T-cell (primary cell): ENCODE data around the gene NPR2. TPM values are rescaled to one million over a fixed set of nuclear protein-coding genes. Genes with fewer than 3 reads are reported as not detected.
A peak's percentile ranks its signal among the peaks of the same experiment; 100 is the strongest.

Experiments
- ATAC-seq, 4 experiments: fragments of 200-7000 bp in 3 of 4; fragments of 150-1000 bp in 1 of 4; cut with Tn5 transposase; replicated peaks in 1 of 4; 1 replicate in 3 of 4; 2 replicates in 1 of 4; pipeline ENCODE4 v1.10.0; 2021; ENCODE audit warnings: moderate library complexity in 3 of 4, mild to moderate bottlenecking in 2 of 4, moderate number of reproducible peaks in 1 of 4
- CTCF ChIA-PET, 2 donors: fragments of 300-600 bp; sonication (Branson Sonifier 250); formaldehyde crosslinking; loops; one replicate each; lab custom pipeline; 2022; ENCODE audit warnings: antibody characterized with exemption in 2 of 2; lab: Charles Lee
- POLR2A ChIA-PET, 2 donors: fragments of 300-600 bp; sonication (Branson Sonifier 250); formaldehyde crosslinking; loops; one replicate each; lab custom pipeline; 2022; ENCODE audit warnings: antibody characterized with exemption in 2 of 2; lab: Charles Lee
- DNase-seq, 35 experiments: peaks; one replicate each; pipeline versions ENCODE4 v3.0.0 to v3.0.0-alpha.2; 2013 to 2023
- H3K27ac ChIP-seq: one replicate; pipeline ENCODE4 v1.5.1; 2013; ENCODE audit warnings: low read length
- H3K27me3 ChIP-seq, 2 experiments: replicated peaks in 1 of 2; 1 replicate in 1 of 2; 2 replicates in 1 of 2; pipeline versions ENCODE4 v1.6.1 to v1.7.0; 2013; ENCODE audit warnings: low read length in 1 of 2, mixed read lengths in 1 of 2; ENCODE audit not compliant: control insufficient read depth in 2 of 2, insufficient read depth in 2 of 2; ENCODE audit errors: extremely low read depth in 1 of 2
- H3K36me3 ChIP-seq, 2 donors: 1 replicate in 1 of 2; 2 replicates in 1 of 2; pipeline versions ENCODE4 v1.6.1 to v1.7.0; 2013; ENCODE audit warnings: low read length in 1 of 2; ENCODE audit not compliant: control insufficient read depth in 2 of 2, insufficient read depth in 1 of 2; ENCODE audit errors: extremely low read depth in 1 of 2
- H3K4me1 ChIP-seq, 2 experiments: 1 replicate in 1 of 2; 2 replicates in 1 of 2; pipeline versions ENCODE4 v1.6.1 to v1.7.0; 2013; ENCODE audit warnings: low read length in 2 of 2, mixed read lengths in 1 of 2; ENCODE audit not compliant: insufficient read depth in 2 of 2, control insufficient read depth in 1 of 2; ENCODE audit errors: extremely low read depth in 1 of 2
- H3K4me3 ChIP-seq, 2 donors: 1 replicate in 1 of 2; 2 replicates in 1 of 2; pipeline versions ENCODE4 v1.5.1 to v1.7.0; 2013; ENCODE audit warnings: mild to moderate bottlenecking in 2 of 2, low read length in 1 of 2, moderate library complexity in 1 of 2; ENCODE audit not compliant: control insufficient read depth in 1 of 2; ENCODE audit errors: extremely low read depth in 1 of 2
- H3K9me3 ChIP-seq: 2 replicates; pipeline ENCODE4 v1.7.0; 2013
- H3K27ac Mint-ChIP-seq, 2 donors: one replicate each; pipeline ENCODE4 v1.8.0; 2020 to 2021; ENCODE audit warnings: mild to moderate bottlenecking in 2 of 2, mixed read lengths in 2 of 2
- H3K27me3 Mint-ChIP-seq, 2 donors: one replicate each; pipeline ENCODE4 v1.8.0; 2021 to 2022; ENCODE audit warnings: mixed read lengths in 2 of 2
- H3K36me3 Mint-ChIP-seq: one replicate; pipeline ENCODE4 v1.8.0; 2021; ENCODE audit warnings: mixed read lengths
- H3K4me1 Mint-ChIP-seq, 3 donors: one replicate each; pipeline ENCODE4 v1.8.0; 2020 to 2022; ENCODE audit warnings: mixed read lengths in 3 of 3, mild to moderate bottlenecking in 1 of 3
- H3K4me3 Mint-ChIP-seq, 3 donors: one replicate each; pipeline ENCODE4 v1.8.0; 2020 to 2022; ENCODE audit warnings: mild to moderate bottlenecking in 3 of 3, mixed read lengths in 3 of 3, moderate library complexity in 3 of 3
- H3K9me3 Mint-ChIP-seq, 3 donors: one replicate each; pipeline ENCODE4 v1.8.0; 2020 to 2022; ENCODE audit warnings: mixed read lengths in 3 of 3
- WGBS: methylation state at CpG from one replicate; pipeline ENCODE4 v1.1.5; 2013; ENCODE audit warnings: missing lambda C conversion rate; ENCODE audit not compliant: insufficient coverage; 5-methylcytosine and 5-hydroxymethylcytosine counted together
- total RNA-seq, 35 experiments: library from RNA in 6 of 35; stranded (reverse) in 6 of 35; fragments of 120-200 nt in 1 of 35; gene quantifications; one replicate each; pipeline versions ENCODE4 v1.2.1 to v1.2.4 and lab custom pipeline; 2013 to 2026

NPR2 gene
- total RNA-seq, 5 donors from 2014 or later (not counting 1 experiment from before 2014, with no cell fraction given) = 5.9 to 10.9 (median 10.5) TPM

DNA sequence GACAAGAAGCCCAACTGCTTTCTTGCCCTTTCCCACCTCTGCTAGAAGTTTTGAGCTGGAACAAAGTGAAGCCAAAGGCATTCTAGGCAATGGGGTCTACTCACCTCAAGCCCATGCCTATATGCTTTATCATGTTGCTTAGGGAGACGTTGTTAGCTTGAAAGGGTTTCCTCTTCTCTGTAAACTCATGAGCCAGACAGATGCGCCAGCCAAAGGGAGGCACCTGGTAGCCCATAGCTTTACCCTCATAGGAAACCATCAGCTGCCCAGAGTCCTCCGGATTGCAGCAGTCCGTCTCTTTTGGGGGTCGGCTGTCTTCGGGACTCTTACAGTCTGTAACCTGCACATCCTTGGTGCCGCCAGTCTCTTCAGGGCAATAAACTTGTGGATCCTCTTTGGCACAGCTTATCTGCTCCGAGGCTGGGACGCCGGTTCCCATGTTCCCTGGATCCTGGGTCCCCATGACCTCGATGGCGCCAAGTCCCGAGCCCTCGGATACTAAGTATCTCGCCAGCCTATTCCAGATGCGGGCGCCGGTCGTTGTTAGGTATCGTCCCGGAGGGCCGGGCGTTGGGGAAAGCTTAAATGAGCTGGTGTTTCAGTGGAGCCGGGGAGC, 43.0 kb upstream of the NPR2 start:
- H3K27ac ChIP-seq = peak overlapping the region; percentile 43
- no peaks in the 10 kb centered on the region for H3K27me3 Mint-ChIP-seq
- peak in 3 of 4 experiments; percentile 13 to 32 (median 14) for ATAC-seq
- peaks cover 5 to 43% of the 10 kb centered on the region in 2 donors for H3K36me3 ChIP-seq
- H3K9me3 Mint-ChIP-seq = no peaks in the 10 kb centered on the region
- peaks cover 16 to 43% of the 10 kb centered on the region in 2 experiments for H3K4me1 ChIP-seq
- H3K4me3 ChIP-seq = peak overlapping the region; percentile 77 to 93
- H3K9me3 ChIP-seq = no peaks in the 10 kb centered on the region
- under 1% methylated on average over 23 of the region's 24 CpGs for WGBS
- H3K27me3 ChIP-seq = no peaks in the 10 kb centered on the region
- DNase-seq = peak in 4 of 35 experiments; percentile 8 to 37 (median 17)
- peaks cover 29% of the 10 kb centered on the region for H3K36me3 Mint-ChIP-seq
- peak overlapping the region; percentile 88 to 91 (median 88) for H3K4me3 Mint-ChIP-seq
- peak overlapping the region; percentile 50 to 84 for H3K27ac Mint-ChIP-seq
- H3K4me1 Mint-ChIP-seq = peaks cover 48 to 59% (median 51%) of the 10 kb centered on the region in 3 donors
- CTCF ChIA-PET = interaction anchor here (0.5 to 4.2 kb wide), 16 partner anchors 8 to 713 kb away, joined by 3 to 49 read pairs (median 6); partner anchors contain the start of genes CREB3 (in 1 of the 2) and TLN1 (in 1 of the 2)
- POLR2A ChIA-PET = interaction anchor here (0.7 to 1.0 kb wide), 2 partner anchors 13 to 27 kb away, joined by 3 read pairs; no protein-coding TSS in a partner anchor

- H3K9me3 ChIP-seq = no peaks in the 10 kb centered on the region
- Mint-ChIP-seq H3K4me3 (peak within 1 kb of the TSS; percentile 91 to 94 (median 92)), H3K27me3 (no peaks in the 10 kb centered on the region), H3K4me1 (peaks cover 48 to 56% (median 51%) of the 10 kb centered on the region in 3 donors), H3K36me3 (peaks cover 29% of the 10 kb centered on the region), H3K9me3 (no peaks in the 10 kb centered on the region), H3K27ac (peak within 1 kb of the TSS; percentile 95 to 96)
- WGBS = under 1% methylated on average over 69 of the region's 69 CpGs
- H3K4me1 ChIP-seq = peaks cover 16 to 43% of the 10 kb centered on the region in 2 experiments
- peak; percentile 73 to 86 (median 82) for ATAC-seq
- peak in 28 of 35 experiments; percentile 11 to 74 (median 46) for DNase-seq
- ChIA-PET CTCF (interaction anchor here (0.5 to 4.2 kb wide), 25 partner anchors 8 to 1293 kb away, joined by 3 to 49 read pairs (median 5); partner anchors contain the start of genes CCDC107 (in 1 of the 2), CREB3 (in 1 of the 2), RMRP (in 1 of the 2) and TLN1 (in 1 of the 2)), POLR2A (interaction anchor here (0.7 to 1.0 kb wide), 2 partner anchors 13 to 28 kb away, joined by 3 read pairs; no protein-coding TSS in a partner anchor)
- peaks cover 5 to 43% of the 10 kb centered on the region in 2 donors for H3K36me3 ChIP-seq
- H3K27ac ChIP-seq = peak within 1 kb of the TSS; percentile 76
- H3K4me3 ChIP-seq = peak within 1 kb of the TSS; percentile 77 to 93
- no peaks in the 10 kb centered on the region for H3K27me3 ChIP-seq
Measured at GRCh38 chr9:35748858-35749514, 42.4 kb upstream of the NPR2 start, which contains the start of the genes GBA2 and RGP1. Gene GBA2, minus strand, starts transcription at chr9:35749228. Its CDS starts 524 bp downstream, at chr9:35748704. Gene RGP1, plus strand, starts transcription at chr9:35749287. Its CDS starts 469 bp downstream, at chr9:35749756.

- no peaks in the 10 kb centered on the region for H3K9me3 Mint-ChIP-seq
- DNase-seq (peak in 22 of 35 experiments; percentile 16 to 62 (median 32)), ATAC-seq (peak; percentile 56 to 74 (median 62))
- H3K9me3 ChIP-seq = no peaks in the 10 kb centered on the region
- 10% methylated on average over 4 of the region's 19 CpGs for WGBS
- H3K4me1 ChIP-seq = peaks cover 16 to 43% of the 10 kb centered on the region in 2 experiments
- peak overlapping the region; percentile 95 to 96 for H3K27ac Mint-ChIP-seq
- POLR2A ChIA-PET = no interaction called here
- H3K4me3 ChIP-seq = peak overlapping the region; percentile 77 to 93
- CTCF ChIA-PET = interaction anchor here (0.5 to 4.2 kb wide), 20 partner anchors 10 to 1294 kb away, joined by 3 to 49 read pairs (median 4); partner anchors contain the start of genes CREB3 (in 2 of the 2), TLN1 (in 2 of the 2), CCDC107 (in 1 of the 2) and RMRP (in 1 of the 2)
- peaks cover 5 to 40% of the 10 kb centered on the region in 2 donors for H3K36me3 ChIP-seq
- peak overlapping the region; percentile 76 for H3K27ac ChIP-seq
- H3K27me3 Mint-ChIP-seq = no peaks in the 10 kb centered on the region
- H3K36me3 Mint-ChIP-seq = peaks cover 27% of the 10 kb centered on the region
- peak overlapping the region; percentile 91 to 94 (median 92) for H3K4me3 Mint-ChIP-seq
- H3K4me1 Mint-ChIP-seq = peaks cover 43 to 52% (median 46%) of the 10 kb centered on the region in 3 donors
- no peaks in the 10 kb centered on the region for H3K27me3 ChIP-seq
Measured at GRCh38 chr9:35749515-35750255, 41.7 kb upstream of the NPR2 start.

GRCh38 chr9:35750256-35750531, 41.2 kb upstream of the NPR2 start:
- H3K4me3 ChIP-seq = no peak overlapping the region
- DNase-seq (no peak), ATAC-seq (no peak)
- Mint-ChIP-seq H3K27ac (peak overlapping the region; percentile 95 to 96), H3K36me3 (peaks cover 27% of the 10 kb centered on the region), H3K4me1 (peaks cover 41 to 54% (median 47%) of the 10 kb centered on the region in 3 donors), H3K27me3 (no peaks in the 10 kb centered on the region), H3K9me3 (no peaks in the 10 kb centered on the region), H3K4me3 (peak overlapping the region; percentile 91 to 94 (median 92))
- peak overlapping the region; percentile 76 for H3K27ac ChIP-seq
- ChIA-PET POLR2A (no interaction called here), CTCF (interaction anchor here (0.9 to 4.2 kb wide), 13 partner anchors 10 to 103 kb away, joined by 3 to 49 read pairs (median 4); partner anchors contain the start of genes CREB3 (in 2 of the 2), TLN1 (in 2 of the 2), CCDC107 (in 1 of the 2) and RMRP (in 1 of the 2))
- 78% methylated on average over 3 of the region's 4 CpGs for WGBS
- no peaks in the 10 kb centered on the region for H3K9me3 ChIP-seq
- H3K27me3 ChIP-seq = no peaks in the 10 kb centered on the region
- peaks cover 16 to 43% of the 10 kb centered on the region in 2 experiments for H3K4me1 ChIP-seq
- H3K36me3 ChIP-seq = peaks cover 5 to 38% of the 10 kb centered on the region in 2 donors

DNA sequence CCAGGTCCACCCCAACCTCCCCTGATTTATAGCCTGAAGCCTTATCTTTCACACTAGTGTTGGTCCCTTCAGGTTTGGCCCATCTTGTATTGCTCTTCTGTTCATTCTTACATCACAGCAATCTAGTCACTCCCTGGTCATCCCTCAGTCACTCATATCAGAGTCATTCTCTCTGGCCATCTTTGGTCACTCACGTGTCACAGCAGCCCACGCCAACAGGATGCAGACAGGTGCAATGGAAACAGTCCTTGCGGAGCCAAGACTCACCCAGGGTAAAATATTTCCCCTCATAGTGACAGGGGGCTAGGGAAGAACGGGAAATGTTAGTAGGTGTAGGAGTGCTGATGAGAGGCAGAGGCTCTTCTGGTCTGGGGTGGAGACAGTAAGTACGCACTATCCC, 37.9 kb upstream of the NPR2 start:
- H3K27me3 Mint-ChIP-seq = no peaks in the 10 kb centered on the region
- no peak overlapping the region for H3K27ac Mint-ChIP-seq
- POLR2A ChIA-PET = no interaction called here

More for the DNA sequence above, 37.9 kb upstream of the NPR2 start:
- Histone ChIP-seq H3K36me3 (peaks cover 5 to 38% of the 10 kb centered on the region in 2 donors), H3K27ac (no peak overlapping the region), H3K4me1 (peaks cover 5 to 34% of the 10 kb centered on the region in 2 experiments), H3K4me3 (no peak overlapping the region), H3K9me3 (no peaks in the 10 kb centered on the region), H3K27me3 (no peaks in the 10 kb centered on the region)
- CTCF ChIA-PET = interaction anchor here (0.6 to 1.2 kb wide), 3 partner anchors 19 to 75 kb away, joined by 3 to 4 read pairs (median 3); no protein-coding TSS in a partner anchor
- Mint-ChIP-seq H3K4me3 (no peak overlapping the region), H3K4me1 (peaks cover 34 to 51% (median 43%) of the 10 kb centered on the region in 3 donors), H3K9me3 (no peaks in the 10 kb centered on the region), H3K36me3 (peaks cover 23% of the 10 kb centered on the region)
- no peak for ATAC-seq
- WGBS = no CpG with 5 or more reads among the region's 5 CpGs
- no peak for DNase-seq
